ENCODE data around the gene CACNA2D3. TPM values are rescaled to one million over a fixed set of nuclear protein-coding genes. Genes with fewer than 3 reads are reported as not detected.

The CACNA2D3 gene
- total RNA-seq, 1 experiment from 2014 or later: 11.7 TPM

GRCh38 chr3:54530091-54530490 is 407.7 kb downstream of the CACNA2D3 start:
- DNase-seq (ENCODE audit: low read depth): no peak

GRCh38 chr3:54530944-54531343 is 408.6 kb downstream of the CACNA2D3 start:
- DNase-seq (ENCODE audit: low read depth): no peak

GRCh38 chr3:54531741-54532140 is 409.4 kb downstream of the CACNA2D3 start:
- no peak for DNase-seq (ENCODE audit: low read depth)

GRCh38 chr3:54533856-54534255 is 411.5 kb downstream of the CACNA2D3 start:
- no peak for DNase-seq (ENCODE audit: low read depth)

GRCh38 chr3:54535619-54536018 is 413.3 kb downstream of the CACNA2D3 start:
- DNase-seq (ENCODE audit: low read depth): no peak

- no peak for DNase-seq (ENCODE audit: low read depth)
Observed at GRCh38 chr3:54536450-54536849, 414.1 kb downstream of the CACNA2D3 start.

- no peak for DNase-seq (ENCODE audit: low read depth)
Observed at GRCh38 chr3:54537506-54537905, 415.2 kb downstream of the CACNA2D3 start.

- DNase-seq (ENCODE audit: low read depth): peak; percentile 10
Observed at GRCh38 chr3:54538346-54538745, 416.0 kb downstream of the CACNA2D3 start.

- DNase-seq (ENCODE audit: low read depth): peak; percentile 8
Observed at GRCh38 chr3:54541369-54541768, 419.0 kb downstream of the CACNA2D3 start.

- DNase-seq (ENCODE audit: low read depth): no peak
Observed at GRCh38 chr3:54543446-54543845, 421.1 kb downstream of the CACNA2D3 start.

- DNase-seq (ENCODE audit: low read depth): no peak
Observed at GRCh38 chr3:54547051-54547450, 424.7 kb downstream of the CACNA2D3 start.

GRCh38 chr3:54547846-54548245 is 425.5 kb downstream of the CACNA2D3 start:
- no peak for DNase-seq (ENCODE audit: low read depth)

- no peak for DNase-seq (ENCODE audit: low read depth)
Observed at GRCh38 chr3:54549607-54550220, 427.4 kb downstream of the CACNA2D3 start.

- DNase-seq (ENCODE audit: low read depth): peak; percentile 10
Observed at GRCh38 chr3:54550221-54550977, 428.0 kb downstream of the CACNA2D3 start.

GRCh38 chr3:54556630-54557029 is 434.3 kb downstream of the CACNA2D3 start:
- no peak for DNase-seq (ENCODE audit: low read depth)

GRCh38 chr3:54557538-54558428 is 435.4 kb downstream of the CACNA2D3 start:
- DNase-seq (ENCODE audit: low read depth): peak; percentile 69

- no peak for DNase-seq (ENCODE audit: low read depth)
Observed at GRCh38 chr3:54563501-54564200, 441.3 kb downstream of the CACNA2D3 start.

GRCh38 chr3:54564374-54564925 is 442.1 kb downstream of the CACNA2D3 start:
- DNase-seq (ENCODE audit: low read depth): no peak

- no peak for DNase-seq (ENCODE audit: low read depth)
Observed at GRCh38 chr3:54565956-54566355, 443.6 kb downstream of the CACNA2D3 start.

- no peak for DNase-seq (ENCODE audit: low read depth)
Observed at GRCh38 chr3:54567949-54568348, 445.6 kb downstream of the CACNA2D3 start.

- DNase-seq (ENCODE audit: low read depth): no peak
Observed at GRCh38 chr3:54570008-54570407, 447.7 kb downstream of the CACNA2D3 start.

Data from RPMI7951 (cell line).